ENCODE results near the gene MYBBP1A. TPM values are rescaled to one million over a fixed set of nuclear protein-coding genes. Genes with fewer than 3 reads are reported as not detected.
"Not testable (repeated sequence)": the region's sequence is repeated elsewhere in the genome, so short reads cannot be mapped to it uniquely, and the experiment has no call there.

The MYBBP1A gene
- total RNA-seq, 1 donor from 2014 or later = 108 TPM

GRCh38 chr17:4582101-4582501 is 26.9 kb upstream of the MYBBP1A start:
- ChIA-PET POLR2A (no interaction called here), CTCF (no interaction called here)
- no peaks in the 10 kb centered on the region for H3K9me3 Mint-ChIP-seq
- no peak overlapping the region for H3K4me3 Mint-ChIP-seq
- no peaks in the 10 kb centered on the region for H3K36me3 Mint-ChIP-seq (ENCODE audit: low read depth)
- H3K27ac Mint-ChIP-seq = no peak overlapping the region
- no peak for TF ChIP-seq CTCF (IDR thresholded peaks at IDR 0.05)
- peaks cover 9% of the 10 kb centered on the region for H3K4me1 Mint-ChIP-seq
- ATAC-seq (ENCODE audit: low read depth) (no peak), DNase-seq (no peak)
- H3K27me3 Mint-ChIP-seq = peaks cover 44% of the 10 kb centered on the region
- intact Hi-C loops (cut with micrococcal nuclease) = no loop called here

GRCh38 chr17:4580291-4580690 is 25.1 kb upstream of the MYBBP1A start:
- Mint-ChIP-seq H3K27ac (no peak overlapping the region), H3K36me3 (ENCODE audit: low read depth) (no peaks in the 10 kb centered on the region), H3K4me3 (no peak overlapping the region), H3K9me3 (no peaks in the 10 kb centered on the region), H3K27me3 (peaks cover 30% of the 10 kb centered on the region), H3K4me1 (peaks cover 9% of the 10 kb centered on the region)
- ChIA-PET CTCF (no interaction called here), POLR2A (no interaction called here)
- ATAC-seq (ENCODE audit: low read depth) = no peak
- TF ChIP-seq CTCF (IDR thresholded peaks at IDR 0.05) = no peak
- DNase-seq = no peak
- intact Hi-C loops (cut with micrococcal nuclease) = no loop called here

- peaks cover 27% of the 10 kb centered on the region for H3K27me3 Mint-ChIP-seq
- no peak overlapping the region for H3K4me3 Mint-ChIP-seq
- intact Hi-C loops (cut with micrococcal nuclease) = no loop called here
- ATAC-seq (ENCODE audit: low read depth) (no peak), DNase-seq (no peak)
- no peak overlapping the region for H3K27ac Mint-ChIP-seq
- TF ChIP-seq CTCF (IDR thresholded peaks at IDR 0.05) = no peak
- no peaks in the 10 kb centered on the region for H3K9me3 Mint-ChIP-seq
- H3K4me1 Mint-ChIP-seq = peaks cover 9% of the 10 kb centered on the region
- no peaks in the 10 kb centered on the region for H3K36me3 Mint-ChIP-seq (ENCODE audit: low read depth)
- POLR2A ChIA-PET = no interaction called here
- CTCF ChIA-PET = no interaction called here
Observed at GRCh38 chr17:4579678-4580077, 24.5 kb upstream of the MYBBP1A start.

- H3K4me3 Mint-ChIP-seq; ATAC-seq (ENCODE audit: low read depth); CTCF ChIA-PET; DNase-seq; H3K4me1 Mint-ChIP-seq; intact Hi-C loops (cut with micrococcal nuclease); POLR2A ChIA-PET; H3K36me3 Mint-ChIP-seq (ENCODE audit: low read depth); H3K27ac Mint-ChIP-seq; H3K9me3 Mint-ChIP-seq: not testable (repeated sequence)
- H3K27me3 Mint-ChIP-seq = peaks cover 22% of the 10 kb centered on the region
Observed at GRCh38 chr17:4578349-4578748, 23.2 kb upstream of the MYBBP1A start.

- Mint-ChIP-seq H3K9me3 (no peaks in the 10 kb centered on the region), H3K27ac (no peak overlapping the region), H3K36me3 (ENCODE audit: low read depth) (no peaks in the 10 kb centered on the region), H3K4me3 (no peak overlapping the region), H3K4me1 (peaks cover 7% of the 10 kb centered on the region), H3K27me3 (peaks cover 15% of the 10 kb centered on the region)
- no peak for ATAC-seq (ENCODE audit: low read depth)
- intact Hi-C loops (cut with micrococcal nuclease) = no loop called here
- ChIA-PET CTCF (no interaction called here), POLR2A (no interaction called here)
- no peak for TF ChIP-seq CTCF (IDR thresholded peaks at IDR 0.05)
- DNase-seq = no peak
Observed at GRCh38 chr17:4577386-4577993, 22.3 kb upstream of the MYBBP1A start.

GRCh38 chr17:4576729-4577322 is 21.6 kb upstream of the MYBBP1A start:
- H3K4me1 Mint-ChIP-seq = peaks cover 7% of the 10 kb centered on the region
- intact Hi-C loops (cut with micrococcal nuclease) = no loop called here
- no peak for TF ChIP-seq CTCF (IDR thresholded peaks at IDR 0.05)
- H3K27me3 Mint-ChIP-seq = peaks cover 10% of the 10 kb centered on the region
- no peak for DNase-seq
- H3K27ac Mint-ChIP-seq = no peak overlapping the region
- H3K9me3 Mint-ChIP-seq = no peaks in the 10 kb centered on the region
- H3K4me3 Mint-ChIP-seq = no peak overlapping the region
- ChIA-PET CTCF (no interaction called here), POLR2A (no interaction called here)
- no peaks in the 10 kb centered on the region for H3K36me3 Mint-ChIP-seq (ENCODE audit: low read depth)
- ATAC-seq (ENCODE audit: low read depth) = no peak
